Mesenchymal stem cell (in vitro differentiated cells and primary cell): ENCODE data around the gene NDUFA7.
"Not testable (repeated sequence)": the region's sequence is repeated elsewhere in the genome, so short reads cannot be mapped to it uniquely, and the experiment has no call there.

Experiments
- DNase-seq: peaks from one replicate; pipeline ENCODE4 v3.0.0-alpha.2; 2013
- H2AFZ ChIP-seq: one replicate; pipeline ENCODE4 v1.6.1; 2013; ENCODE audit warnings: low read depth, mild to moderate bottlenecking, control low read depth, inconsistent platforms, low read length, moderate library complexity
- H2AK5ac ChIP-seq: 2 replicates; pipeline ENCODE4 v1.6.1; 2013; ENCODE audit warnings: low read length, moderate library complexity, mild to moderate bottlenecking, inconsistent platforms; ENCODE audit not compliant: severe bottlenecking
- H2BK120ac ChIP-seq: one replicate; pipeline ENCODE4 v1.6.1; 2013; ENCODE audit warnings: low read depth, mild to moderate bottlenecking, inconsistent platforms, low read length, moderate library complexity
- H2BK12ac ChIP-seq, 2 experiments: one replicate each; pipeline ENCODE4 v1.6.1; 2013; ENCODE audit warnings: inconsistent platforms in 2 of 2, low read length in 2 of 2, mild to moderate bottlenecking in 2 of 2, moderate library complexity in 2 of 2, control low read depth in 1 of 2
- H2BK15ac ChIP-seq: one replicate; pipeline ENCODE4 v1.6.1; 2013; ENCODE audit warnings: mild to moderate bottlenecking, low read depth, inconsistent platforms; ENCODE audit not compliant: poor library complexity, severe bottlenecking
- H2BK5ac ChIP-seq: 2 replicates; pipeline ENCODE4 v1.6.1; 2013; ENCODE audit warnings: low read depth, mild to moderate bottlenecking, low read length, control low read depth, inconsistent platforms; ENCODE audit not compliant: poor library complexity, severe bottlenecking
- H3K14ac ChIP-seq, 2 experiments: one replicate each; pipeline ENCODE4 v1.6.1; 2013; ENCODE audit warnings: inconsistent platforms in 2 of 2, low read length in 2 of 2, control low read depth in 1 of 2, mild to moderate bottlenecking in 1 of 2, moderate library complexity in 1 of 2
- H3K18ac ChIP-seq, 2 experiments: one replicate each; pipeline ENCODE4 v1.6.1; 2013; ENCODE audit warnings: inconsistent platforms in 2 of 2, low read length in 2 of 2, control low read depth in 1 of 2, low read depth in 1 of 2, mild to moderate bottlenecking in 1 of 2
- H3K23ac ChIP-seq, 2 experiments: one replicate each; pipeline ENCODE4 v1.6.1; 2013; ENCODE audit warnings: inconsistent platforms in 2 of 2, low read length in 2 of 2, mild to moderate bottlenecking in 2 of 2, moderate library complexity in 2 of 2, control low read depth in 1 of 2
- H3K27ac ChIP-seq: 2 replicates; pipeline ENCODE4 v1.5.1; 2013; ENCODE audit warnings: mild to moderate bottlenecking, moderate library complexity, low read length, control low read depth, inconsistent platforms; ENCODE audit not compliant: poor library complexity, severe bottlenecking
- H3K27me3 ChIP-seq, 2 experiments: 2 replicates each; pipeline versions ENCODE4 v1.6.1 to v1.7.0; 2013; ENCODE audit warnings: low read length in 2 of 2, mild to moderate bottlenecking in 2 of 2, moderate library complexity in 2 of 2, control low read depth in 1 of 2, inconsistent platforms in 1 of 2; ENCODE audit not compliant: control insufficient read depth in 1 of 2, insufficient read depth in 1 of 2
- H3K36me3 ChIP-seq, 2 experiments: 2 replicates each; pipeline versions ENCODE4 v1.6.1 to v1.7.0; 2013; ENCODE audit warnings: low read length in 2 of 2, control low read depth in 1 of 2, inconsistent platforms in 1 of 2, low read depth in 1 of 2, mild to moderate bottlenecking in 1 of 2; ENCODE audit not compliant: insufficient read depth in 2 of 2, control insufficient read depth in 1 of 2
- H3K4ac ChIP-seq, 2 experiments: one replicate each; pipeline ENCODE4 v1.6.1; 2013; ENCODE audit warnings: inconsistent platforms in 2 of 2, low read length in 2 of 2, mild to moderate bottlenecking in 2 of 2, moderate library complexity in 2 of 2, control low read depth in 1 of 2, low read depth in 1 of 2
- H3K4me1 ChIP-seq: 2 replicates; pipeline ENCODE4 v1.6.1; 2013; ENCODE audit warnings: low read depth, low read length, control low read depth; ENCODE audit not compliant: control insufficient read depth, insufficient read depth
- H3K4me2 ChIP-seq: 2 replicates; pipeline ENCODE4 v1.6.1; 2013; ENCODE audit warnings: low read length, mild to moderate bottlenecking, inconsistent platforms; ENCODE audit not compliant: poor library complexity, severe bottlenecking
- H3K4me3 ChIP-seq, 2 experiments: 2 replicates each; pipeline versions ENCODE4 v1.5.1 to v1.7.0; 2013; ENCODE audit warnings: low read length in 2 of 2, mild to moderate bottlenecking in 2 of 2, control low read depth in 1 of 2, low read depth in 1 of 2; ENCODE audit not compliant: insufficient read depth in 1 of 2
- H3K79me1 ChIP-seq: replicated peaks from 2 replicates; pipeline ENCODE4 v1.6.1; 2013; ENCODE audit warnings: mild to moderate bottlenecking, control low read depth, low read length, inconsistent platforms; ENCODE audit not compliant: poor library complexity, severe bottlenecking
- H3K9ac ChIP-seq: 2 replicates; pipeline ENCODE4 v1.7.0; 2013; ENCODE audit warnings: mild to moderate bottlenecking, low read length, moderate library complexity
- H3K9me3 ChIP-seq: 2 replicates; pipeline ENCODE4 v1.7.0; 2013; ENCODE audit warnings: mild to moderate bottlenecking, low read length; ENCODE audit not compliant: control insufficient read depth
- H4K8ac ChIP-seq: one replicate; pipeline ENCODE4 v1.6.1; 2013; ENCODE audit warnings: inconsistent platforms, mild to moderate bottlenecking, low read length, moderate library complexity
- H4K91ac ChIP-seq: one replicate; pipeline ENCODE4 v1.6.1; 2013; ENCODE audit warnings: mild to moderate bottlenecking, low read length, inconsistent platforms
- WGBS: methylation state at CpG from one replicate; pipeline ENCODE4 v1.1.7; 2013; ENCODE audit warnings: mixed read lengths; 5-methylcytosine and 5-hydroxymethylcytosine counted together

The NDUFA7 gene

DNA sequence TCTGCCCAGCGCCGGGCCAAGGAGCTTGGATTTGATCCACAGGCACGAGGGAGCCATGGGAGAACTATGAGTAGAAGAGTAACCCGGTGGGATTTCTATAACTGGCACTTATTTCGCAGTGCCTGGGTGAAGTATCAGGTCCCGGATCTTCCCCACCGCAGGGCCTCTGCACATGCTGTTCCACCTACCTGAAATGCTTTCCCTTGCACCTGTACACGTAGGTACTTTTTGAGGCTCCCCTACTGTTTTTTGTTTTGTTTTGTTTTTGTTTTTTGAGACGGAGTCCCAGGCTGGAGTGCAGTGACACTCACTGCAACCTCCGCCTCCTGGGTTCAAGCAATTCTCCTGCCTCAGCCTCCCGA, 22.3 kb upstream of the NDUFA7 start:
- Histone ChIP-seq H3K4me2 (peak overlapping the region; percentile 71), H2AK5ac (no peak overlapping the region), H3K4me3 (peak overlapping the region in 1 of 2 experiments; percentile 66), H2BK12ac (no peak overlapping the region), H2BK5ac (no peak overlapping the region), H3K9ac (no peak overlapping the region), H3K23ac (no peak overlapping the region), H3K27ac (no peak overlapping the region), H4K91ac (peak overlapping the region; percentile 12), H3K18ac (peak overlapping the region in 1 of 2 experiments; percentile 5), H2BK120ac (no peak overlapping the region), H4K8ac (no peak overlapping the region), H3K14ac (no peak overlapping the region), H3K9me3 (no peaks in the 10 kb centered on the region), H3K4me1 (peaks cover 18% of the 10 kb centered on the region), H2AFZ (peak overlapping the region; percentile 39), H2BK15ac (no peak overlapping the region), H3K36me3 (no peaks in the 10 kb centered on the region), H3K79me1 (no peaks in the 10 kb centered on the region), H3K27me3 (peaks cover 21 to 45% of the 10 kb centered on the region in 2 experiments), H3K4ac (no peak overlapping the region)
- no peak for DNase-seq
- 55% methylated on average over 10 of the region's 11 CpGs for WGBS

DNA sequence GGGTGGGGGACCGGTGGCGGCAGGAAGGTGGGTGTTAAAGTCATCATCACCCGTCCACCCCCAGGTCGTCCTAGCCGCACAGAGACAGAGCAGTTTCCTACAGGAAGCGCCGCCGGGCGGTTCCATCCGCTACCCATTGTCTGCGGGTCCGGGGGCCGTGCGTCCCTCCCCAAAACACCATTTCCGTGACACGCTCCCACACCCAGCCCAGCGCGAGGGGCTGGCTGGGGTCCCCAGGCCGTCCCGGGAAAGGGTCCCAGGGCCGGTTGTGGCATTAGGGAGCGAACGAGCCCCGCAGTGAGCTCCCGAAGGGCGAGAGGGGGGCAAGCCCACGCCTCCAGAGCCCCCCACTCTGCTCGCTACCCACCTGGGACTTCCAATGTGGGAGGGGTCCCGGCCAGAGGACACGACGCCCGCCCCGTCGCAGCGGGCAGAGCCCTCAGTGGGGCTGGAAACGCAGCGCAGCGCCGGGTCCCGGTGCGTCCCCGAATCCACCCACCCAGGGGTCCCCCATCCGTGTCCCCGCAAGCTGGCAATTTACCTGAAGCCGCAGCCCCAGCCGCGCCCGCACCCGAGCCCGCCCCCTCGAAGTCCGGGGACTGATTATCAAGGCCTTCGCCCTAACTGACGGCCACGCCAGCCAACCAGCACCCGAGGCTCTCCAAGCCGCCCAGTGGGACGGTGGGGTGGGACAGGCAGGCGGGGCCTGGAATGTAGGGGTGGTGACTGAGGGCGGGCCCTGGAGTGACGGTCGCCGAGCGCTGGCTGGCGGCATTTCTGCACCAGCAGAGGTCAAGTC, 21.7 kb upstream of the NDUFA7 start, which contains the start of gene KANK3:
Gene KANK3 (minus strand): TSS at position 579 of the 799 bp plus-strand sequence. CDS start 5,434 bp downstream, outside the sequence.
- H3K4me3 ChIP-seq = peak within 1 kb of the TSS; percentile 47 to 66
- peaks cover 18% of the 10 kb centered on the region for H3K4me1 ChIP-seq
- peak within 1 kb of the TSS; percentile 85 for H2AFZ ChIP-seq
- no peaks in the 10 kb centered on the region for H3K79me1 ChIP-seq
- no peak within 1 kb of the TSS for H3K14ac ChIP-seq
- no peak within 1 kb of the TSS for H3K9ac ChIP-seq
- H2AK5ac ChIP-seq = no peak within 1 kb of the TSS
- no peaks in the 10 kb centered on the region for H3K9me3 ChIP-seq
- peak within 1 kb of the TSS; percentile 71 for H3K4me2 ChIP-seq
- H4K8ac ChIP-seq = peak within 1 kb of the TSS; percentile 77
- H3K23ac ChIP-seq = no peak within 1 kb of the TSS
- H3K18ac ChIP-seq = peak within 1 kb of the TSS; percentile 13 to 41
- H2BK5ac ChIP-seq = no peak within 1 kb of the TSS
- no peak within 1 kb of the TSS for H2BK15ac ChIP-seq
- 8% methylated on average over 54 of the region's 65 CpGs for WGBS
- no peak within 1 kb of the TSS for H2BK120ac ChIP-seq
- H3K36me3 ChIP-seq = no peaks in the 10 kb centered on the region
- peak within 1 kb of the TSS in 1 of 2 experiments; percentile 61 for H3K4ac ChIP-seq
- peak; percentile 95 for DNase-seq
- H3K27me3 ChIP-seq = peaks cover 21 to 45% of the 10 kb centered on the region in 2 experiments
- H2BK12ac ChIP-seq = peak within 1 kb of the TSS in 1 of 2 experiments; percentile 84
- H3K27ac ChIP-seq = no peak within 1 kb of the TSS
- H4K91ac ChIP-seq = peak within 1 kb of the TSS; percentile 12

DNA sequence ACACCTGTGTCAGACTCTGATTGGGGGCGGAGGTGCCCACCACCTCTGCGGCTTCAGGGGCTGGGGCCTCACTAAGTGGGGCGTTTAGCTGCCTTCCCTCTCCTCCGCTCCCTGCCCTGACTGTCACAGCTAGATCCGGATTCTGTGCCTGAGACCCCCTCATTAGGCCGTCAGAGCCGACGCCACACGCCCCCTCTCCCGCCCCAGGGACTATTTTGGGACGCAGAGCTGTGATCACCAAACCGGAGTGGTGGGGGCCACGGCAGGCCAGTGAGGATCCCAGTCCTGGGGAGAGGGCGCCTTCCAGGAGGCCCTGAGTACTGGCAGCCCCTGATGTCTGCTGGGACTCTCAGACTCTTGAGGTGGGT, 21.1 kb upstream of the NDUFA7 start:
- H4K91ac ChIP-seq = no peak overlapping the region
- H3K9ac ChIP-seq = no peak overlapping the region
- H2AFZ ChIP-seq = no peak overlapping the region
- H3K23ac ChIP-seq = no peak overlapping the region
- WGBS = 51% methylated on average over 14 of the region's 14 CpGs
- H3K18ac ChIP-seq = no peak overlapping the region
- no peak overlapping the region for H3K14ac ChIP-seq
- H3K27me3 ChIP-seq = peaks cover 21 to 51% of the 10 kb centered on the region in 2 experiments
- no peak overlapping the region for H3K4me2 ChIP-seq
- H2BK120ac ChIP-seq = no peak overlapping the region
- H2AK5ac ChIP-seq = no peak overlapping the region
- no peaks in the 10 kb centered on the region for H3K9me3 ChIP-seq
- no peak overlapping the region for H4K8ac ChIP-seq
- H3K4me3 ChIP-seq = no peak overlapping the region
- peaks cover 16% of the 10 kb centered on the region for H3K4me1 ChIP-seq
- no peak overlapping the region for H3K27ac ChIP-seq
- no peak for DNase-seq
- H3K36me3 ChIP-seq = no peaks in the 10 kb centered on the region
- peak overlapping the region in 1 of 2 experiments; percentile 29 for H2BK12ac ChIP-seq
- H2BK5ac ChIP-seq = no peak overlapping the region
- no peak overlapping the region for H2BK15ac ChIP-seq
- no peak overlapping the region for H3K4ac ChIP-seq
- no peaks in the 10 kb centered on the region for H3K79me1 ChIP-seq

DNA sequence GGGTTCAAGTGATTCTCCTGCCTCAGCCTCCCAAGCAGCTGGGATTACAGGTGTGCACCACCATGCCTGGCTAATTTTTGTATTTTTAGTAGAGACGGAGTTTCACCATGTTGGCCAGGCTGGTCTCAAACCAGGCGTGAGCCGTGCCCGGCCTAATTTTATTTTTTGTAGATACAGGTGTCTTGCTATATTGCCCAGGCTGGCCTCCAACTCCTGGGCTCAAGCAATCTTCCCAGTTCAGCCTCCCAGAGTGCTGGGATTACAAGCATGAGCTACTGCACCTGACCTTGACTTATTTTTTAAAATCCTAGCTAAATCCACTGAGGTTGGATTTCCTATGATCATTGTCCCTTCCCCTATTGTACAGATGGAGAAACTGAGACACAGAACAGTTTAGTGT, 20.3 kb upstream of the NDUFA7 start:
- H3K4me1 ChIP-seq = peaks cover 16% of the 10 kb centered on the region
- H3K27me3 ChIP-seq = peaks cover 21 to 55% of the 10 kb centered on the region in 2 experiments
- H3K14ac ChIP-seq, H3K36me3 ChIP-seq, H3K4me2 ChIP-seq, H2BK15ac ChIP-seq, H2AK5ac ChIP-seq, H3K4me3 ChIP-seq, H2AFZ ChIP-seq, H3K79me1 ChIP-seq, H3K9ac ChIP-seq, H2BK5ac ChIP-seq, H3K4ac ChIP-seq, H4K8ac ChIP-seq, H2BK12ac ChIP-seq, H3K9me3 ChIP-seq, H3K23ac ChIP-seq, DNase-seq, H3K18ac ChIP-seq, H3K27ac ChIP-seq, H4K91ac ChIP-seq, H2BK120ac ChIP-seq: not testable (repeated sequence)
- WGBS = 100% methylated on average over 4 of the region's 4 CpGs
